ENCODE results near the gene TMPRSS6. TPM values are rescaled to one million over a fixed set of nuclear protein-coding genes. Genes with fewer than 3 reads are reported as not detected.

Gene TMPRSS6
- total and polyA plus RNA-seq, 2 of the 13 experiments (the other 11 are each of a cell fraction or from before 2014, with no cell fraction given), result 4.2 to 4.8 TPM

DNA sequence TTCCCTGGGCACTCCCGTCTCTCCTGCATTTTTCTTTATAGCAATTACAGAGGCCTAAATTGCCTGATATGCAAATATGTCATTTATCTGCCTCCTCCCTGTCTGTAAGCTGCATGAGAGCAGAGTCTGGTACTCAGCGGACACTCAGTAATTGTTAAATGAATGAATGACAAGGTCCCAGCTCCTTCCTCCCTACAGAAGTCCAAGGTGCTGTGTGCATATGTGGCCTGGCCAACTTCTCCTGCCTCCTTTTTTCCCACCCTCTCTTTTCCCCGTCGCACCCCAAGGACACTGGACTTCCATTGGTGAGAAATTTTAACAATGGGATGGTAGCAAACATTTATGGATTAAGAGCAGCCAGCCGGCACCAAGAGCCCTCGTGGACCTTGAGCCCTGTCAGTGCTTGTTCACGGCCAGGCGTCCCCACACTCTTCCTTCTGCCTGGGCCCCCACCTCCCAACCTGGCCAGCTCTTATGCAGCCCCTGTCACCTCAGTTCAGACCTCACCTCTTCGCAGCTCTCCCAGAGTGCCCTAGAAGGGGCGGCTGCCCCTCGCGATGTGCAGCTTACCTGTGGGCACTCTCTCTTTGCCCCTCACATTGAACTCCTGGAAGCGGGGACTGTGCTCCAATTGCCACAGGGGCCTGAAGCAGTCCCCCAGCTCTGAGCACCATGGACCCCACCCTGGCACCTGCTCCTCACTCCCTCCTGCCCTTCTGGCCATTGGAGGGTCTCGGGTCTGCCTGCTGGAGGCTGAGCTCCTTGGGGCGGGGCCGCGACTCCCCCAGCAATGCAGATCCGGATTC, 1.5 kb downstream of the TMPRSS6 start (continued):
- TF ChIP-seq, protein P1, sequence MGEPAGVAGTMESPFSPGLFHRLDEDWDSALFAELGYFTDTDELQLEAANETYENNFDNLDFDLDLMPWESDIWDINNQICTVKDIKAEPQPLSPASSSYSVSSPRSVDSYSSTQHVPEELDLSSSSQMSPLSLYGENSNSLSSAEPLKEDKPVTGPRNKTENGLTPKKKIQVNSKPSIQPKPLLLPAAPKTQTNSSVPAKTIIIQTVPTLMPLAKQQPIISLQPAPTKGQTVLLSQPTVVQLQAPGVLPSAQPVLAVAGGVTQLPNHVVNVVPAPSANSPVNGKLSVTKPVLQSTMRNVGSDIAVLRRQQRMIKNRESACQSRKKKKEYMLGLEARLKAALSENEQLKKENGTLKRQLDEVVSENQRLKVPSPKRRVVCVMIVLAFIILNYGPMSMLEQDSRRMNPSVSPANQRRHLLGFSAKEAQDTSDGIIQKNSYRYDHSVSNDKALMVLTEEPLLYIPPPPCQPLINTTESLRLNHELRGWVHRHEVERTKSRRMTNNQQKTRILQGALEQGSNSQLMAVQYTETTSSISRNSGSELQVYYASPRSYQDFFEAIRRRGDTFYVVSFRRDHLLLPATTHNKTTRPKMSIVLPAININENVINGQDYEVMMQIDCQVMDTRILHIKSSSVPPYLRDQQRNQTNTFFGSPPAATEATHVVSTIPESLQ (CRISPR knock-in tag; conservative IDR thresholded peaks at IDR 0.05), result no peak
- TF ChIP-seq EP300 (IDR thresholded peaks at IDR 0.05; ENCODE audit: low read depth in 2 of 2, low read length in 2 of 2) (no peak), EP300 (CRISPR knock-in tag; IDR thresholded peaks at IDR 0.05; ENCODE audit: borderline replicate concordance) (no peak), ZNF703 (CRISPR knock-in tag; IDR thresholded peaks at IDR 0.05; ENCODE audit: borderline replicate concordance) (no peak), ZNF367 (CRISPR knock-in tag; IDR thresholded peaks at IDR 0.05; ENCODE audit: borderline replicate concordance) (no peak), ZNF343 (CRISPR knock-in tag; IDR thresholded peaks at IDR 0.05) (no peak), ZNF546 (CRISPR knock-in tag; conservative IDR thresholded peaks at IDR 0.05) (no peak), MEIS2 (CRISPR knock-in tag; IDR thresholded peaks at IDR 0.05) (no peak), ZNF44 (CRISPR knock-in tag; IDR thresholded peaks at IDR 0.05) (no peak), CBX1 (IDR thresholded peaks at IDR 0.05; ENCODE audit: low read depth) (no peak), MED8 (CRISPR knock-in tag; IDR thresholded peaks at IDR 0.05; ENCODE audit: insufficient replicate concordance) (no peak), SKI (IDR thresholded peaks at IDR 0.05; ENCODE audit: partially characterized antibody) (no peak), KAT7 (CRISPR knock-in tag; IDR thresholded peaks at IDR 0.05; ENCODE audit: borderline replicate concordance) (no peak)
- TF ChIP-seq, protein P2, sequence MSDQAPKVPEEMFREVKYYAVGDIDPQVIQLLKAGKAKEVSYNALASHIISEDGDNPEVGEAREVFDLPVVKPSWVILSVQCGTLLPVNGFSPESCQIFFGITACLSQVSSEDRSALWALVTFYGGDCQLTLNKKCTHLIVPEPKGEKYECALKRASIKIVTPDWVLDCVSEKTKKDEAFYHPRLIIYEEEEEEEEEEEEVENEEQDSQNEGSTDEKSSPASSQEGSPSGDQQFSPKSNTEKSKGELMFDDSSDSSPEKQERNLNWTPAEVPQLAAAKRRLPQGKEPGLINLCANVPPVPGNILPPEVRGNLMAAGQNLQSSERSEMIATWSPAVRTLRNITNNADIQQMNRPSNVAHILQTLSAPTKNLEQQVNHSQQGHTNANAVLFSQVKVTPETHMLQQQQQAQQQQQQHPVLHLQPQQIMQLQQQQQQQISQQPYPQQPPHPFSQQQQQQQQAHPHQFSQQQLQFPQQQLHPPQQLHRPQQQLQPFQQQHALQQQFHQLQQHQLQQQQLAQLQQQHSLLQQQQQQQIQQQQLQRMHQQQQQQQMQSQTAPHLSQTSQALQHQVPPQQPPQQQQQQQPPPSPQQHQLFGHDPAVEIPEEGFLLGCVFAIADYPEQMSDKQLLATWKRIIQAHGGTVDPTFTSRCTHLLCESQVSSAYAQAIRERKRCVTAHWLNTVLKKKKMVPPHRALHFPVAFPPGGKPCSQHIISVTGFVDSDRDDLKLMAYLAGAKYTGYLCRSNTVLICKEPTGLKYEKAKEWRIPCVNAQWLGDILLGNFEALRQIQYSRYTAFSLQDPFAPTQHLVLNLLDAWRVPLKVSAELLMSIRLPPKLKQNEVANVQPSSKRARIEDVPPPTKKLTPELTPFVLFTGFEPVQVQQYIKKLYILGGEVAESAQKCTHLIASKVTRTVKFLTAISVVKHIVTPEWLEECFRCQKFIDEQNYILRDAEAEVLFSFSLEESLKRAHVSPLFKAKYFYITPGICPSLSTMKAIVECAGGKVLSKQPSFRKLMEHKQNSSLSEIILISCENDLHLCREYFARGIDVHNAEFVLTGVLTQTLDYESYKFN (CRISPR knock-in tag; conservative IDR thresholded peaks at IDR 0.05), result peak; percentile 70
- TF ChIP-seq, protein P3, sequence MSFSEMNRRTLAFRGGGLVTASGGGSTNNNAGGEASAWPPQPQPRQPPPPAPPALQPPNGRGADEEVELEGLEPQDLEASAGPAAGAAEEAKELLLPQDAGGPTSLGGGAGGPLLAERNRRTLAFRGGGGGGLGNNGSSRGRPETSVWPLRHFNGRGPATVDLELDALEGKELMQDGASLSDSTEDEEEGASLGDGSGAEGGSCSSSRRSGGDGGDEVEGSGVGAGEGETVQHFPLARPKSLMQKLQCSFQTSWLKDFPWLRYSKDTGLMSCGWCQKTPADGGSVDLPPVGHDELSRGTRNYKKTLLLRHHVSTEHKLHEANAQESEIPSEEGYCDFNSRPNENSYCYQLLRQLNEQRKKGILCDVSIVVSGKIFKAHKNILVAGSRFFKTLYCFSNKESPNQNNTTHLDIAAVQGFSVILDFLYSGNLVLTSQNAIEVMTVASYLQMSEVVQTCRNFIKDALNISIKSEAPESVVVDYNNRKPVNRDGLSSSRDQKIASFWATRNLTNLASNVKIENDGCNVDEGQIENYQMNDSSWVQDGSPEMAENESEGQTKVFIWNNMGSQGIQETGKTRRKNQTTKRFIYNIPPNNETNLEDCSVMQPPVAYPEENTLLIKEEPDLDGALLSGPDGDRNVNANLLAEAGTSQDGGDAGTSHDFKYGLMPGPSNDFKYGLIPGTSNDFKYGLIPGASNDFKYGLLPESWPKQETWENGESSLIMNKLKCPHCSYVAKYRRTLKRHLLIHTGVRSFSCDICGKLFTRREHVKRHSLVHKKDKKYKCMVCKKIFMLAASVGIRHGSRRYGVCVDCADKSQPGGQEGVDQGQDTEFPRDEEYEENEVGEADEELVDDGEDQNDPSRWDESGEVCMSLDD (CRISPR knock-in tag; IDR thresholded peaks at IDR 0.05; ENCODE audit: borderline replicate concordance), result no peak
- TF ChIP-seq, protein P4, sequence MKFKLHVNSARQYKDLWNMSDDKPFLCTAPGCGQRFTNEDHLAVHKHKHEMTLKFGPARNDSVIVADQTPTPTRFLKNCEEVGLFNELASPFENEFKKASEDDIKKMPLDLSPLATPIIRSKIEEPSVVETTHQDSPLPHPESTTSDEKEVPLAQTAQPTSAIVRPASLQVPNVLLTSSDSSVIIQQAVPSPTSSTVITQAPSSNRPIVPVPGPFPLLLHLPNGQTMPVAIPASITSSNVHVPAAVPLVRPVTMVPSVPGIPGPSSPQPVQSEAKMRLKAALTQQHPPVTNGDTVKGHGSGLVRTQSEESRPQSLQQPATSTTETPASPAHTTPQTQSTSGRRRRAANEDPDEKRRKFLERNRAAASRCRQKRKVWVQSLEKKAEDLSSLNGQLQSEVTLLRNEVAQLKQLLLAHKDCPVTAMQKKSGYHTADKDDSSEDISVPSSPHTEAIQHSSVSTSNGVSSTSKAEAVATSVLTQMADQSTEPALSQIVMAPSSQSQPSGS (CRISPR knock-in tag; IDR thresholded peaks at IDR 0.05), result no peak
- TF ChIP-seq, protein P5, sequence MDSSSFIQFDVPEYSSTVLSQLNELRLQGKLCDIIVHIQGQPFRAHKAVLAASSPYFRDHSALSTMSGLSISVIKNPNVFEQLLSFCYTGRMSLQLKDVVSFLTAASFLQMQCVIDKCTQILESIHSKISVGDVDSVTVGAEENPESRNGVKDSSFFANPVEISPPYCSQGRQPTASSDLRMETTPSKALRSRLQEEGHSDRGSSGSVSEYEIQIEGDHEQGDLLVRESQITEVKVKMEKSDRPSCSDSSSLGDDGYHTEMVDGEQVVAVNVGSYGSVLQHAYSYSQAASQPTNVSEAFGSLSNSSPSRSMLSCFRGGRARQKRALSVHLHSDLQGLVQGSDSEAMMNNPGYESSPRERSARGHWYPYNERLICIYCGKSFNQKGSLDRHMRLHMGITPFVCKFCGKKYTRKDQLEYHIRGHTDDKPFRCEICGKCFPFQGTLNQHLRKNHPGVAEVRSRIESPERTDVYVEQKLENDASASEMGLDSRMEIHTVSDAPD (CRISPR knock-in tag; IDR thresholded peaks at IDR 0.05), result no peak
